Nephron progenitor cell (in vitro differentiated cells): ENCODE data around the gene DAB2IP.
A peak's percentile ranks its signal among the peaks of the same experiment; 100 is the strongest.
"Not testable (repeated sequence)": the region's sequence is repeated elsewhere in the genome, so short reads cannot be mapped to it uniquely, and the experiment has no call there.

Source experiments
- DNase-seq: peaks from one replicate; pipeline ENCODE4 v3.0.0; 2021
- H3K27ac Mint-ChIP-seq: 2 replicates; pipeline ENCODE4 v1.8.0; 2021; ENCODE audit warnings: mild to moderate bottlenecking, moderate library complexity, mixed read lengths
- H3K27me3 Mint-ChIP-seq: 2 replicates; pipeline ENCODE4 v1.8.0; 2021; ENCODE audit warnings: mild to moderate bottlenecking, low read depth, mixed read lengths; ENCODE audit not compliant: poor library complexity
- H3K36me3 Mint-ChIP-seq: 2 replicates; pipeline ENCODE4 v1.8.0; 2021; ENCODE audit warnings: low read depth, mixed read lengths
- H3K4me1 Mint-ChIP-seq: 2 replicates; pipeline ENCODE4 v1.8.0; 2021; ENCODE audit warnings: mixed read lengths
- H3K4me3 Mint-ChIP-seq: 2 replicates; pipeline ENCODE4 v1.8.0; 2021; ENCODE audit warnings: mild to moderate bottlenecking, moderate library complexity, mixed read lengths
- H3K9me3 Mint-ChIP-seq: 2 replicates; pipeline ENCODE4 v1.8.0; 2021; ENCODE audit warnings: mild to moderate bottlenecking, moderate library complexity, mixed read lengths
- CTCF ChIP-seq: fragments of 200-600 bp; sonication (generic); IDR thresholded peaks from 2 replicates; pipeline ENCODE4 v1.5.0; 2021; ENCODE audit warnings: antibody characterized with exemption

The DAB2IP gene

GRCh38 chr9:121616123-121616755 is 35.2 kb upstream of the DAB2IP start:
- H3K36me3 Mint-ChIP-seq, result no peaks in the 10 kb centered on the region
- no peak overlapping the region for H3K4me3 Mint-ChIP-seq
- H3K4me1 Mint-ChIP-seq, result peaks cover 58% of the 10 kb centered on the region
- DNase-seq, result no peak
- H3K27me3 Mint-ChIP-seq, result peaks cover 4% of the 10 kb centered on the region
- H3K9me3 Mint-ChIP-seq, result no peaks in the 10 kb centered on the region
- no peak for TF ChIP-seq CTCF
- peak overlapping the region; percentile 91 for H3K27ac Mint-ChIP-seq

GRCh38 chr9:121618504-121618903 is 32.9 kb upstream of the DAB2IP start:
- no peak for TF ChIP-seq CTCF
- Mint-ChIP-seq H3K9me3 (no peaks in the 10 kb centered on the region), H3K4me1 (peaks cover 57% of the 10 kb centered on the region), H3K27ac (no peak overlapping the region), H3K27me3 (peaks cover 4% of the 10 kb centered on the region), H3K36me3 (no peaks in the 10 kb centered on the region), H3K4me3 (no peak overlapping the region)
- no peak for DNase-seq

GRCh38 chr9:121618910-121619309 is 32.5 kb upstream of the DAB2IP start:
- not testable (repeated sequence) for H3K36me3 Mint-ChIP-seq, H3K27ac Mint-ChIP-seq, H3K9me3 Mint-ChIP-seq, H3K4me3 Mint-ChIP-seq, H3K27me3 Mint-ChIP-seq, DNase-seq
- peaks cover 53% of the 10 kb centered on the region for H3K4me1 Mint-ChIP-seq

DNA sequence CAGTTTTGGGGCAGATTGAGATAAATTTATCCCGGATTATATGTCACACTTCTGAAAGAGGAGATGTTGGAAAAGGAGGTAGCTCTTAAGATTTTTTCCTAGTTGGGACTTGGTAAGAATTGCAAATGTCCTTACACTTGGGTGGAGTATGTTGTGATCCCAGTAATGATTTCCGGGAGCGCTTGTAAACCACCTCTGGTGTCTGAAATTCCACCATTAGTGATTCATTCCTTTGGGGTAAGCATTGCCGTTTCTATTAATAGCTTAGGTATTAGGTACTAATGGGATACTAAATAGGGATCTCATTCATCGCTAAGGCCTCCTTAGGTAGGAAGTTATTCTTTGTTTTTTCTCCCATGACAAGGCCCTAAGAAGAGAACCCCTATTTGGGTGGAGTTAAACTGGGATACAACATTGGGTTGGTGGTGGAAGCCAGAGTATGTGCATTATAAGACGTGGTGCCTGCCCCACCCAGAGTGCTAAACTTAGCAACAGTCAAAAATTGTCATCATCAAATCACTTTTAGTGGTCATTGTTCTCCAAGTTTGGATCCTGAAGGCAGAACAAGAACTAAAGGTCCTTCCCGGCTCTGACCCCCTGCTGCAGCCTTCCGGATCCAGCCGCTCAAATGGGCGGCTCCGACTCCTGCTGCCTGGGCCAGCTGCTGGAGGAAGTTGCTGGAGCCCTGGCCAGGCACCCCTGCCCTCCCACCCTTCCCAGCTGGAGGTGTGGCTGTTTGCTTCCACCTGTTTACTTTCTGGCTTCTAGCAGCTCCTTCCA is 31.7 kb upstream of the DAB2IP start:
- DNase-seq, result no peak
- Mint-ChIP-seq H3K4me3 (no peak overlapping the region), H3K36me3 (no peaks in the 10 kb centered on the region), H3K4me1 (peaks cover 48% of the 10 kb centered on the region), H3K27ac (no peak overlapping the region), H3K27me3 (peaks cover 4% of the 10 kb centered on the region), H3K9me3 (no peaks in the 10 kb centered on the region)
- TF ChIP-seq CTCF, result no peak

DNA sequence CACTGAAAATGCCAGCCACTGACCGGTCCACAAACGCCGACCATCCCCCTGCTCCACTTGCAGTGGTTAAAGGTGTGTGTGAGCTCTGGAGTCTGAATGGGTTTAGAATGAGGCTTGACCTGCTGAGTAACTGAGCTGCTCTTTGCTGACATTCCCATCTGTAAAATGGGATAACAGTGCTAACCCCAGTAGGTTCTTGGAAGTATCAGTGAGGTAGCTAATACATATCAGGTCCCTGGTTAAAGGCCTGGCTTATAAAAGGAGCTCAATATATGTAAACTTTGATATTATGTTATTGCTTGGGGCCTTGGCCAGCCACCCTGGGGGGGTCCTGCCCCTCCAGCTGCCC is 31.1 kb upstream of the DAB2IP start:
- DNase-seq, result no peak
- Mint-ChIP-seq H3K4me1 (peaks cover 44% of the 10 kb centered on the region), H3K4me3 (no peak overlapping the region), H3K27me3 (peaks cover 4% of the 10 kb centered on the region), H3K27ac (no peak overlapping the region), H3K36me3 (no peaks in the 10 kb centered on the region), H3K9me3 (no peaks in the 10 kb centered on the region)
- no peak for TF ChIP-seq CTCF

- DNase-seq, result no peak
These were observed 30.5 kb upstream of the DAB2IP start for GRCh38 chr9:121620777-121621449.

More at GRCh38 chr9:121620777-121621449, 30.5 kb upstream of the DAB2IP start:
- H3K27ac Mint-ChIP-seq, result peak overlapping the region; percentile 24
- peak; percentile 57 for TF ChIP-seq CTCF
- peaks cover 46% of the 10 kb centered on the region for H3K4me1 Mint-ChIP-seq
- H3K27me3 Mint-ChIP-seq, result peaks cover 4% of the 10 kb centered on the region
- H3K36me3 Mint-ChIP-seq, result no peaks in the 10 kb centered on the region
- no peaks in the 10 kb centered on the region for H3K9me3 Mint-ChIP-seq
- no peak overlapping the region for H3K4me3 Mint-ChIP-seq
